ENCODE results near the gene SAMHD1. TPM values are rescaled to one million over a fixed set of nuclear protein-coding genes. Genes with fewer than 3 reads are reported as not detected.
A peak's percentile ranks its signal among the peaks of the same experiment; 100 is the strongest.

SAMHD1 gene
- total and polyA plus RNA-seq, 7 donors = 17.0 to 36.4 (median 26.2) TPM

DNA sequence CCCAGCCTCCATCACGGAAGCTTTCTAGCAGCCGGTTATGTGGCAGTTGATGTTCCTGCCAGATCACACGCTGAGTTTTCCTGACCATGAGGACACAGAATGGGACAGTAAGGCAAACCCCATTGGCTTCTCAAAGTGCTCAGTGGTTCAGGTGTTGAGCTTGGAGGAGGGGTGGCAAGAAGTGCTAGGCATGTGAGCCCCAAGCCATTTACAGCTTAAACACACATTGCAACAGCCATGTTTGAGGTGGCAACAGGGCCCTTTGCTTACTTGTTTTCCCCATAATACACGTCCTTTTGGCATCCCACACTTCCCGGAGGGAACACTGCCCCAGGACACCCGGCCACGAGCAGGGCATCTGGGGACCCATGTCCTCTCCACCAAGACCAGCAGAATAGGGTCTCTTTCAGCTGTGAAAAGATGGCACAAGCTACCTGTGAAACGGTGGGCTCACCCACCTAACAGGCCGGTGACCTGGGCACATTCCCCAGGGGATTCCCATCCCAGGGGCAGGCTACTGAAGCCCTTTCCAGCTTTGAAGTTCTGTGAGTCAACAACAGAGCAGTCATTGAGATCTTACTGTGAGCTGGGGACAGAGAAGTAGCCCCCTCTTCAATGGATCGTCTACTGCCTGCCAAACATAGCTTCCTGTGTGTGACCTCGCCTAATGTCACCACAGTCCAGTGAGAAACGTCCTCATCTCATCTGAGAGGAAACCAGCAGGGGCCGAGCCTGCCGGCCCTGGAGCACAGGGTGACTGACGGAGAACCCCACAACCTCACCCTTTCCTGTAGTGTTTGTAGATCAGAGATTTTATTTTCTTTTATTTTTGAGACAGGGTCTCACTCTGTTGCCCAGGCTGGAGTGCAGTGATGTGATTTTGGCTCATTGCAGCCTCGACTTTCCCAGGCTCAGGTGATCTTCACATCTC lies 79.6 kb downstream of the SAMHD1 start:
- Histone ChIP-seq H3K27ac (no peak overlapping the region), H3K27me3 (ENCODE audit: insufficient read depth in 3 of 3, low read length in 2 of 3) (no peaks in the 10 kb centered on the region), H3K36me3 (ENCODE audit: insufficient read depth in 1 of 2, low read depth in 1 of 2) (no peaks in the 10 kb centered on the region), H3K4me1 (no peaks in the 10 kb centered on the region), H3K9me3 (no peaks in the 10 kb centered on the region), H3K4me3 (no peak overlapping the region)
- peak in 1 of 2 donors; percentile 18 for DNase-seq
- ATAC-seq = no peak
- TF ChIP-seq, protein P1, sequence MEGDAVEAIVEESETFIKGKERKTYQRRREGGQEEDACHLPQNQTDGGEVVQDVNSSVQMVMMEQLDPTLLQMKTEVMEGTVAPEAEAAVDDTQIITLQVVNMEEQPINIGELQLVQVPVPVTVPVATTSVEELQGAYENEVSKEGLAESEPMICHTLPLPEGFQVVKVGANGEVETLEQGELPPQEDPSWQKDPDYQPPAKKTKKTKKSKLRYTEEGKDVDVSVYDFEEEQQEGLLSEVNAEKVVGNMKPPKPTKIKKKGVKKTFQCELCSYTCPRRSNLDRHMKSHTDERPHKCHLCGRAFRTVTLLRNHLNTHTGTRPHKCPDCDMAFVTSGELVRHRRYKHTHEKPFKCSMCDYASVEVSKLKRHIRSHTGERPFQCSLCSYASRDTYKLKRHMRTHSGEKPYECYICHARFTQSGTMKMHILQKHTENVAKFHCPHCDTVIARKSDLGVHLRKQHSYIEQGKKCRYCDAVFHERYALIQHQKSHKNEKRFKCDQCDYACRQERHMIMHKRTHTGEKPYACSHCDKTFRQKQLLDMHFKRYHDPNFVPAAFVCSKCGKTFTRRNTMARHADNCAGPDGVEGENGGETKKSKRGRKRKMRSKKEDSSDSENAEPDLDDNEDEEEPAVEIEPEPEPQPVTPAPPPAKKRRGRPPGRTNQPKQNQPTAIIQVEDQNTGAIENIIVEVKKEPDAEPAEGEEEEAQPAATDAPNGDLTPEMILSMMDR (IDR thresholded peaks at IDR 0.05) = no peak
- intact Hi-C loops (cut with DNase I) = no loop called here
- 59 to 62% (median 59%) methylated on average over 16 of the region's 16 CpGs for WGBS, 3 donors

- H3K9me3 ChIP-seq = no peaks in the 10 kb centered on the region
- intact Hi-C loops (cut with DNase I) = no loop called here
- H3K4me1 ChIP-seq = peaks cover 7% of the 10 kb centered on the region
- H3K36me3 ChIP-seq (ENCODE audit: insufficient read depth in 1 of 2, low read depth in 1 of 2) = no peaks in the 10 kb centered on the region
- TF ChIP-seq, protein P1 (IDR thresholded peaks at IDR 0.05) = no peak
- DNase-seq (no peak), ATAC-seq (no peak)
- peaks cover 0 to 15% (median 1%) of the 10 kb centered on the region in 3 donors for H3K27me3 ChIP-seq (ENCODE audit: insufficient read depth in 3 of 3, low read length in 2 of 3)
- 70 to 82% (median 73%) methylated on average over 8 of the region's 8 CpGs for WGBS, 3 donors
- no peak overlapping the region for H3K4me3 ChIP-seq
- no peak overlapping the region for H3K27ac ChIP-seq
Measured at GRCh38 chr20:36866681-36867495, 84.6 kb downstream of the SAMHD1 start.

- DNase-seq = no peak
- intact Hi-C loops (cut with DNase I) = no loop called here
- WGBS, 3 donors = 82 to 89% (median 88%) methylated on average over 7 of the region's 7 CpGs
- H3K4me3 ChIP-seq = no peak overlapping the region
- H3K27ac ChIP-seq = no peak overlapping the region
- ATAC-seq = no peak
- no peaks in the 10 kb centered on the region for H3K36me3 ChIP-seq (ENCODE audit: insufficient read depth in 1 of 2, low read depth in 1 of 2)
- H3K27me3 ChIP-seq (ENCODE audit: insufficient read depth in 3 of 3, low read length in 2 of 3) = peaks cover 0 to 18% (median 1%) of the 10 kb centered on the region in 3 donors
- H3K4me1 ChIP-seq = peaks cover 13% of the 10 kb centered on the region
- TF ChIP-seq, protein P1 (IDR thresholded peaks at IDR 0.05) = no peak
- no peaks in the 10 kb centered on the region for H3K9me3 ChIP-seq
Measured at GRCh38 chr20:36866164-36866563, 85.3 kb downstream of the SAMHD1 start.

DNA sequence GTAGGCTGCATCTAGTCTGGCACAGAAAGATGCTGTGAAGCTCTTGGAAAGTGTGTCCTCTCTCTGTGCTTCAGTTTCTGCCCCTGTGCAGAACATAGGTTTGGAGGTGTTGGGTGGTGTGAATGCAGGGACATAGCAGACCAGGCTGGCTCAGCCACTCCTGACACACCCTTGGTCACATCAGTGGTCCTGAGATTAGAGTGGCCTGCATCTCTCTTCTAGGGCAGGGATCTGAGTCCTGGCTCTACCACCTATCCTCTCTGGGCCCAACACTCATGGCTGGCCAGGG lies 85.7 kb downstream of the SAMHD1 start:
- H3K36me3 ChIP-seq (ENCODE audit: insufficient read depth in 1 of 2, low read depth in 1 of 2) = no peaks in the 10 kb centered on the region
- peaks cover 0 to 18% (median 1%) of the 10 kb centered on the region in 3 donors for H3K27me3 ChIP-seq (ENCODE audit: insufficient read depth in 3 of 3, low read length in 2 of 3)
- TF ChIP-seq, protein P1 (IDR thresholded peaks at IDR 0.05) = no peak
- intact Hi-C loops (cut with DNase I) = no loop called here
- no peaks in the 10 kb centered on the region for H3K9me3 ChIP-seq
- no peak overlapping the region for H3K4me3 ChIP-seq
- H3K4me1 ChIP-seq = peaks cover 13% of the 10 kb centered on the region
- H3K27ac ChIP-seq = no peak overlapping the region
- ATAC-seq (no peak), DNase-seq (no peak)
